HFFc6 (cell line): ENCODE data around the gene TMCC1. TPM values are rescaled to one million over a fixed set of nuclear protein-coding genes. Genes with fewer than 3 reads are reported as not detected.
"Not testable (repeated sequence)": the region's sequence is repeated elsewhere in the genome, so short reads cannot be mapped to it uniquely, and the experiment has no call there.

Source experiments
- DNase-seq: peaks from one replicate; pipeline ENCODE4 v3.0.0-alpha.2; 2018
- H3K27ac Mint-ChIP-seq: 2 replicates; pipeline ENCODE4 v1.8.0; 2020; ENCODE audit warnings: mild to moderate bottlenecking, mixed read lengths
- H3K27me3 Mint-ChIP-seq: 2 replicates; pipeline ENCODE4 v1.8.0; 2021; ENCODE audit warnings: mild to moderate bottlenecking, moderate library complexity, mixed read lengths; ENCODE audit not compliant: insufficient read depth
- H3K36me3 Mint-ChIP-seq: 2 replicates; pipeline ENCODE4 v1.8.0; 2021; ENCODE audit warnings: low read depth, mixed read lengths
- H3K4me1 Mint-ChIP-seq: 2 replicates; pipeline ENCODE4 v1.8.0; 2020; ENCODE audit warnings: low read depth, mixed read lengths
- H3K4me3 Mint-ChIP-seq: 2 replicates; pipeline ENCODE4 v1.8.0; 2020; ENCODE audit warnings: mild to moderate bottlenecking, moderate library complexity, mixed read lengths
- H3K9me3 Mint-ChIP-seq: 2 replicates; pipeline ENCODE4 v1.8.0; 2020; ENCODE audit warnings: mild to moderate bottlenecking, mixed read lengths
- total RNA-seq, 6 experiments: library from RNA; stranded (reverse); fragmentation: NEBNext Ultra II Directional; extraction: Animal tissue kit (Norgen Biotek cat#: 25700); gene quantifications; 2 replicates in 1 of 6; 3 replicates in 5 of 6; pipeline ENCODE4 v1.2.3, GENCODE V29; 2021
- TF ChIP-seq, protein P1 (sequence below): fragments of 200-600 bp; sonication (generic); IDR thresholded peaks from 2 replicates; pipeline ENCODE4 v1.5.0; 2021; ENCODE audit warnings: antibody characterized with exemption, mild to moderate bottlenecking

TMCC1 gene
- total RNA-seq, 6 experiments from 2014 or later, result 14.3 to 20.8 (median 16.7) TPM

- peaks cover 34% of the 10 kb centered on the region for H3K36me3 Mint-ChIP-seq
- H3K4me3 Mint-ChIP-seq, result no peak overlapping the region
- H3K27me3 Mint-ChIP-seq, result no peaks in the 10 kb centered on the region
- no peaks in the 10 kb centered on the region for H3K9me3 Mint-ChIP-seq
- TF ChIP-seq, protein P1, sequence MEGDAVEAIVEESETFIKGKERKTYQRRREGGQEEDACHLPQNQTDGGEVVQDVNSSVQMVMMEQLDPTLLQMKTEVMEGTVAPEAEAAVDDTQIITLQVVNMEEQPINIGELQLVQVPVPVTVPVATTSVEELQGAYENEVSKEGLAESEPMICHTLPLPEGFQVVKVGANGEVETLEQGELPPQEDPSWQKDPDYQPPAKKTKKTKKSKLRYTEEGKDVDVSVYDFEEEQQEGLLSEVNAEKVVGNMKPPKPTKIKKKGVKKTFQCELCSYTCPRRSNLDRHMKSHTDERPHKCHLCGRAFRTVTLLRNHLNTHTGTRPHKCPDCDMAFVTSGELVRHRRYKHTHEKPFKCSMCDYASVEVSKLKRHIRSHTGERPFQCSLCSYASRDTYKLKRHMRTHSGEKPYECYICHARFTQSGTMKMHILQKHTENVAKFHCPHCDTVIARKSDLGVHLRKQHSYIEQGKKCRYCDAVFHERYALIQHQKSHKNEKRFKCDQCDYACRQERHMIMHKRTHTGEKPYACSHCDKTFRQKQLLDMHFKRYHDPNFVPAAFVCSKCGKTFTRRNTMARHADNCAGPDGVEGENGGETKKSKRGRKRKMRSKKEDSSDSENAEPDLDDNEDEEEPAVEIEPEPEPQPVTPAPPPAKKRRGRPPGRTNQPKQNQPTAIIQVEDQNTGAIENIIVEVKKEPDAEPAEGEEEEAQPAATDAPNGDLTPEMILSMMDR, result no peak
- no peaks in the 10 kb centered on the region for H3K4me1 Mint-ChIP-seq
- H3K27ac Mint-ChIP-seq, result no peak overlapping the region
- no peak for DNase-seq
Measured at GRCh38 chr3:129878355-129878754, 15.2 kb downstream of the TMCC1 start.

DNA sequence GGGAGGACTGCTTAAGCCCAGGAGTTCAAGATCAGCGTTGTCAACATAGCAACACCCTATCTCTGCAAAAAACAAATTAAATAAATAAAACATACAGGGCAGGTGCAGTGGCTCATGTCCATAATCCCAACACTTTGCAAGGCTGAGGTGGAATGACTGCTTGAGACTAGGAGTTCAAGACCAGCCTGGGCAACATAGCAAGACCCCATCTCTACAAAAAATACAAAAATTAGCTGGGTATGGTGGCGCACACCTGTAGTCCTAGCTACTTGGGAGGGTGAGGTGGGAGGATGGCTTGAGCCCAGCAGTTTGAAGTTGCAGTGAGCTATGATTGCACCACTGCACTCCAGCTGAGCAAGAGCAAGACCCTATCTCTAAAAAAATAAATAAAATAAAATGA lies 19.0 kb downstream of the TMCC1 start:
- not testable (repeated sequence) for H3K9me3 Mint-ChIP-seq, H3K27me3 Mint-ChIP-seq

GRCh38 chr3:129868912-129869311 lies 24.6 kb downstream of the TMCC1 start:
- no peak overlapping the region for H3K4me3 Mint-ChIP-seq
- H3K4me1 Mint-ChIP-seq, result no peaks in the 10 kb centered on the region
- H3K27me3 Mint-ChIP-seq, result no peaks in the 10 kb centered on the region
- no peaks in the 10 kb centered on the region for H3K9me3 Mint-ChIP-seq
- DNase-seq, result no peak
- H3K36me3 Mint-ChIP-seq, result peaks cover 9% of the 10 kb centered on the region; the same call in 1 of the 2 replicates
- TF ChIP-seq, protein P1, result no peak
- no peak overlapping the region for H3K27ac Mint-ChIP-seq

More for the DNA sequence above, 19.0 kb downstream of the TMCC1 start:
- not testable (repeated sequence) for H3K4me1 Mint-ChIP-seq, H3K4me3 Mint-ChIP-seq, H3K27ac Mint-ChIP-seq, DNase-seq
- peaks cover 23% of the 10 kb centered on the region for H3K36me3 Mint-ChIP-seq

- peaks cover 9% of the 10 kb centered on the region; the same call in 1 of the 2 replicates for H3K36me3 Mint-ChIP-seq
- TF ChIP-seq, protein P1, result no peak
- no peaks in the 10 kb centered on the region for H3K4me1 Mint-ChIP-seq
- no peak overlapping the region for H3K27ac Mint-ChIP-seq
- no peaks in the 10 kb centered on the region for H3K9me3 Mint-ChIP-seq
- no peak overlapping the region for H3K4me3 Mint-ChIP-seq
- no peaks in the 10 kb centered on the region for H3K27me3 Mint-ChIP-seq
- DNase-seq, result no peak
Measured at GRCh38 chr3:129867506-129868124, 25.9 kb downstream of the TMCC1 start.

GRCh38 chr3:129865806-129866205 lies 27.7 kb downstream of the TMCC1 start:
- peaks cover 4% of the 10 kb centered on the region for H3K36me3 Mint-ChIP-seq
- no peak overlapping the region for H3K27ac Mint-ChIP-seq
- DNase-seq, result no peak
- TF ChIP-seq, protein P1, result no peak
- no peaks in the 10 kb centered on the region for H3K27me3 Mint-ChIP-seq
- H3K4me1 Mint-ChIP-seq, result no peaks in the 10 kb centered on the region
- H3K4me3 Mint-ChIP-seq, result no peak overlapping the region
- H3K9me3 Mint-ChIP-seq, result no peaks in the 10 kb centered on the region

DNA sequence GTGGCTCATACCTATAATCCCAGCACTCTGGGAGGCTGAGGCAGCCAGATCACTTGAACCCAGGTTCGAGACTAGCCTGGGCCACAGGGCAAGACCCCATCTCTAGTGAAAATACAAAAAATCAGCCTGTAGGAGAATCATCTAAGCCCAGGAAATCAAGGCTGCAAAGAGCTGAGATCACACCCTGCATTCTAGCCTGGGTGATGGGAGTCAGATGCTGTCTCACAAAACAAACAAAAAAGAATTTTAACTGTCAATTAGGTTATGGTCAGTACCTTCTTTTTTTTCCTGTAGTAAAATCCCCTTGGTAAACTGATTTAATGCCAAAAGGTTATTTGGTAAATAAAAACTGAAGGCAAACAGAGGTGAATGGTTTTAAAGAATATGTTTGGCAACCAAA lies 29.0 kb downstream of the TMCC1 start:
- TF ChIP-seq, protein P1, result no peak
- no peaks in the 10 kb centered on the region for H3K4me1 Mint-ChIP-seq
- H3K27ac Mint-ChIP-seq, result no peak overlapping the region
- no peaks in the 10 kb centered on the region for H3K27me3 Mint-ChIP-seq
- H3K4me3 Mint-ChIP-seq, result no peak overlapping the region
- H3K9me3 Mint-ChIP-seq, result no peaks in the 10 kb centered on the region
- DNase-seq, result no peak
- H3K36me3 Mint-ChIP-seq, result peaks cover 8% of the 10 kb centered on the region
